ENCODE measurements around the gene SV2C.
"Not testable (repeated sequence)": the region's sequence is repeated elsewhere in the genome, so short reads cannot be mapped to it uniquely, and the experiment has no call there.

Gene SV2C

DNA sequence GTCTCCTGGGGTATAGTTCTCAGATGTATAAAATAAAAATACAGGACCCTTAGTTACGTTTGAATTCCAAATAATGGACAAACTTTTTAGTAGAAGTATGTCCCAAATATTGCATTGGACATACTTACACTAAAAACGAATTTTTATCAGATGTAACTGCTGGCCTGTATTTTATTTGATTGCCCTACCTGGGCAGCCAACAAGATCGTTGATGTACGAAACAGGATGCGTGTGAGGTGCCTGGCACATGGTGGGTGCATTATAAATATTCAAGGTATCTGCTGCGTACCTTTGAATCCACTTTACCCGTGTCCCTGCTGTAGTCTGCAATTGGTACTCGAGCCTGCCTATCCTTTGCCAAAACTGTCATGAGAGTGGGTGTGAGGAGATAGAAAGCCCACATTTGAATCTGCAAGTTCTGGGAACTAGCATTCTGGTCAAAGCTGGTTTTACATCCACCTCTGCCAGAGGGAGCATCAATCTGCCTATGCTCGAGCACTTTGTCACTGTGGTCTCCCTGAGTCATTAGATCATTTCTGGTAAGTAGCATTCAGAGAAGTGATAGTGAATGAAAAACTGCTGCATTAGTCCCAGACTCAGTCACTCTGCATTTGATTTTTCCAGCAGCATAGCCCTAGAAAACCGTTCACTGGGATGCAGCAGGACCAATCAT, 186.2 kb downstream of the SV2C start:
- DNase-seq = no peak

DNA sequence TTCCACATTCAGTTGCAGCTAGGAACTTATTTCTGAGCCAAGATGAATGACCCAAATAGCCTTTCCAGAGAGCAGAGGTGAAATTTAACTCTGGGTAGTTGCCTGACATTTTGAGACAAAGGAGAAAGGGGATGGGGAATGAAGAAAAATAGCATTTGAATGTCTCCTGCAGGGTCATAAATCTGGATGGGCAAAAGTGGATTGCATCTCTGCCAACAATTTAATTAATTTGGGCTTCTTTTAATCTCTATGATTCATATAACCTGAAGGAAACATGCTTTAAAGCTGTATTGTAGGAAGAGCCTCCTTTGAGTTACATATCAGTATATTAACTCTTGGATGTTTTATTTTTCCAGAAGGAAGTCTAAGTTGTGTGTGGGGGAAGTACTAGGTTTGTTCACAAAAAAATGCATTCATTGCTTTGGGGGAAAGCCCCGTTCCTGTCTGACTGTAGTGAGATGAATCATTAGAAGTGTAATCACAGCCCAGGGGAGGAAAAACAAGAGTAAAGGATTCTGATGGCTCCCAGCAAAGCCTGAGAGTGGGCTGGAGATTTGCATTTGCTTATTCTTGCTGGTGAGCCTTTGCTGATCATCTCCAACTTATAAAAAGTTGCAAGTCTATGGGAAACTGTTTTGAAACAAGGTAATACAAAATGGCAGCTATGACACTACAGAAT, 186.9 kb downstream of the SV2C start:
- no peak for DNase-seq

DNA sequence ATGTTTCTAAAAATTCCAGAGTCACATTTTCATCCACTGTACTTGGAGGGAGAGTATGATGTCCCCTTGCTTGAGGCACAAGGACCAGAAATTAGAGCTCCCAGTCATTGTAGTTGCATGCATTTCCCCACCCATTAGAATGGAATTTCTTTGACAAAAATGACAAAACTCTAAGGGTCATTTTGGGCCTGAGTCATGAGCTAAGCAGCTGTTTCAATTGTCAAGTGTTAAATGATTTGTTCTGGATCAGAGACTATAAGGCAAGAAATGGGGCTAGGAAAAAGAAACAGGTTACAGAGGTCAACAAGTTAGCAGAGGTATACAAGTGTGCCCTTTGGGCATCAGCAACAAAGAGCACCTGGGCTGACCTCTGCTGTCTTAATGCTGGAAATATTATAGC, 188.7 kb downstream of the SV2C start:
- no peak for DNase-seq

DNA sequence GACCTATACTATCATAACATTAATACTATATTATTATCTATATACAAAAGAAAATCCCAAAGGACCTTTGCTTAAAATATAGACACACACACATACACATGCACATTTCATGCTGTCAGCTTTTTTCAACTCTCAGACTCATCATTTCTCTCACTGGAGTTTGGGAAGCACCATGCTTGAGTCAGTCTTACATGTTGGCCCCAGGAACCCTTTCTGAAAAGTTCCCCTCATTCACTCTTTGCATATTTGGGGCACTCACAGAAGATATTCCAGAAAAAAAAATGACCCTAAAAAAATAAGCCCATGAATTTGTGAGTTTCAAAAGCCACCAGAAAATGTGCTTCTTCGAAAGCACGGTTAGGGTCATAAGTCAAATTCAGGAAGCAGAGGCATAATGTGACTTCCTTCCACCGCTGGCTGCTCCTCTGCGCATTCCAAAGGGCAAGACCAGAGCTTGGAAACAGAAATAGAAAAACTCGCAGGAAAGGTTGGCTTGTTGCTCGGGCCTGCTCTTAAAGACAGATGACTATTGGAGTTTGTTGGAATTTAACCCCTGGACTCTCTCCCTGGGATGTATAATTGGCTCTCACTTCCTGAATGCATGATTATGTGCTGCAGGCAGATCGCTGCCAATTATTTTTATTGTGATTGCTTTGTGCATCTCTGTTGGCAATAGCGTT, 190.2 kb downstream of the SV2C start:
- no peak for DNase-seq

DNA sequence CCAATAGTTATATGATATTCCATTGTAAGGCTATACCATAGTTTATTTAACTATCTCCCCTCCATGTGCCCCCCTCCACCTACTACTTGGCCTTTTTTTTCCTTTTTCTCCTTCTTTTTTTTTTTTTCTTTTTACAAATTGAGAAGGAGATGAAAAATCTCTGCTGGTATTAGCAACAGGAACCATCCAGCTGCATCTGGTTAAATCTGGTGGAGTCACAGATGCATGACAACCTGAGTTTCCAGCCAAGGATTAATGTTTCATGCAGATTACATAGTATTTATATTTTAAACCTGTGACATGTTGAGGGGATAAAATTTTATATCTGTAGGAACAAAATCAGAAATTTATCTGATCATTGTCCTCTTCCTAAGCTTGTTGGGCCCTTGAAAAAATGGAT, 191.4 kb downstream of the SV2C start:
- DNase-seq = no peak

DNA sequence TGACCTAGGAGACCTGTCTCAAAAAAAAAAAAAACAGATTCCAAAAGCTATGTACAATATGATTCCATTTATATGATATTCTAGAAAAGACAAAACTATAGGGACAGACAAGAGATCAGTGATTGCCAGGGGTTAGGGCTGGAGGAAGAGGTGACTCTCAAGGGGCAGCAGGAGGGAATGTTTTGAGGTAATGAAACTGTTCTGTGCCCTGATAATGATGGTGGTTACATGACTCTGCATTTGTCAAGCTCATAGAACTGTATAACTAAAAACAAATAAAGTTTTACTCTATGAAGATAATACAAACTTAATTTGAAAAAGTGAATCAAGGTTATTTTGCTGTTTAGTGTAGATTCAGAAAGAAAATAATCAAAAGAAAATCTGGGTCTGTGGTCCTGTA, 194.6 kb downstream of the SV2C start:
- DNase-seq = no peak

DNA sequence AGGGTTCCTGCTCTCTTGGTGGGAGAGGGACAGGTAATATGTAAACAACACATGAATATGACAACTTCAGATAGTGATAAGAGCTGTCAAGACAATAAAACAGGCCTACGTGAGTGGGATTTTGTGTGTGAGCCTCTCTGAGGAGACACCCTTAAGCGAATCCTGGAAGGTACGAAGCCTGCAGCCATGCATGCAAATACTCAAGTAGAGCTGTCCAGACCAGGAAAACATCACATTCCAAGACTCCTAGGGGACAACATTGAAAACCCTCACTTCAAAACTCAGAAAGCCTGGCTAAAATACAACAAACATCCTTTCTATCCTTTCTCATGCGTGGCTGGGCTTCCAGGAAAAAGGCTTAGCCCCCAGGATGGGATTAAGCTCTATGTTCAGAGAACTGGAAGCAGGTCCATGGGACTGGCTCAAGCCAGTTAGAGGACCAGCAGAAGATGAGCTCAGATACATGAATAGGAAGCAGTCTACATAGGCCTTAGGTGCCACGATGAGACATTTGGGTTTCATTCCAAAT, 195.1 kb downstream of the SV2C start:
- no peak for DNase-seq

DNA sequence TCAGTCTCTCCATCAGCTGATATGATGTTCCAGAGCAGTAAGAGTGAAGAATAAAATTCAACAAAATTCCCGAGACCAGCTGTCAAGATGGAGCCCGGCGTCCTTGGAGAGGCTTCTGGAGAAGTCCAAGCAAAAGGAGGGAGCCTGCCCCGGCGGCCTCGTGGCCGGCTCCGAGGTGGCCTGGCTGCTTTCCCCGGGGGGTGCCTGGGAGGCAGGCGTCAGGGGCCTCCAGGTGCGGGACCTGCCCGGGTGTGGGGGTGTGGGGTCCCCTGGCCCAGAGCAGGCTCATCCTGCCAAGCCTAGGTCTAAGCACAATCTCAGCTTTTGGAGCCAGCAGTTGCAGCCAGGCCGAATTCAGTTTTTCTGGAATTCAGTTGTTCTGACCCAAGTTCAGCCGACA, 197.3 kb downstream of the SV2C start:
- DNase-seq = no peak

DNA sequence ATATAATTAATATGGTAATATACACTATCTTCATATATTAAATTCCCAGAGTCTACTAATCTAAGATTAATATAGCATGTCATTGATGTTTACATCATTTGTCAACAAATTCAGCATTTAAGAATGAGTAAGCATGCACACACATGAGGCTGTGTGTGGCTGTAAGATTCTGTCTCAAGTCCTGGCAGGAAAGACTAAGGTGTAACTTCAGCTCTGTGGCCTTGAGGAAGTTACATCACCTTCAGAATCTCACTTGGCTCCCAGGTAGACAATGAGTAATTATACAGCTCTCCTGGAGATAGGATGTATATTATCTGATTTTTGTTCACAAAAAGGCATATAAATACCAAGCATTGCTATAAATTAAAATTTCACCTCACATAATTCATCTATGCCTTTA, 200.5 kb downstream of the SV2C start:
- DNase-seq = no peak

DNA sequence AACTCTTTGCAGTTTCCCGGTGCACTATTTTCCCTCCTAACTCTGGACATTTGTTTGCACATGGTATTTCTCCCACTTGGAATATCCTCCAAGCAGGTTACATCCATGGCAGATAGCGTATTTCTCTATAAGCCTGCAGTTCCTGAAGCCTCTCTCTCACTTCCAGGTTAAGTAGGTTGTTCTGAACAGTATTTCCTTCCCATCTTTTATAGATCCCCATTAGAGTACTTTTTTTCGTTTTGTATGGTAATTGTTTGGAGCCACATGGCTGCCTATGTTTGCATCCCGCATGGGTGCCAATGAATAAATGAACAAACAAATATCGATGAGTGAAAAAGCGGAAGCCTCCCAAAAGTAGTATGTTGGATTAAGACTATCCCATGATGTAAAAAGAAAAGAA, 206.5 kb downstream of the SV2C start:
- no peak for DNase-seq

DNA sequence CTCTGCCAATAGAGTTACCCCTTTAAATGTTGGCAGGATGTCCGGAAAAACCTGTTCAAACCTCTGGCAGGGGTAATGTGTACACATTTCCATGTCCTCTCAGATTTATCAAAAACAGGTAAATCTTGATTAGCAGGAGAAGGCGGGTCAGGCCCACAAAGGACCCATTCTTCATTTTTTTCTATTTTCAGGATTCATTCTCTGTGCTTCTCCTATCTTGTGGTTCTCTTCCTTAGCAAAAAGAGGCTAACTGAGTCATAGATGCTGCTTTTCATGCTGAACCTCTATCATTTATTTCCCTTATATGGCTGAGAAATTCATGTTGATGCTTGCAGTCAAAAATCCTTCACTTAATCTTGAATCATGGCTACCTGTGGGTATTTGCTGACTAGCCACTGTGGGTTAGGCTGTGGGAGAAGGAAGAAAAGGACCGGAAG, 207.2 kb downstream of the SV2C start:
- no peak for DNase-seq

DNA sequence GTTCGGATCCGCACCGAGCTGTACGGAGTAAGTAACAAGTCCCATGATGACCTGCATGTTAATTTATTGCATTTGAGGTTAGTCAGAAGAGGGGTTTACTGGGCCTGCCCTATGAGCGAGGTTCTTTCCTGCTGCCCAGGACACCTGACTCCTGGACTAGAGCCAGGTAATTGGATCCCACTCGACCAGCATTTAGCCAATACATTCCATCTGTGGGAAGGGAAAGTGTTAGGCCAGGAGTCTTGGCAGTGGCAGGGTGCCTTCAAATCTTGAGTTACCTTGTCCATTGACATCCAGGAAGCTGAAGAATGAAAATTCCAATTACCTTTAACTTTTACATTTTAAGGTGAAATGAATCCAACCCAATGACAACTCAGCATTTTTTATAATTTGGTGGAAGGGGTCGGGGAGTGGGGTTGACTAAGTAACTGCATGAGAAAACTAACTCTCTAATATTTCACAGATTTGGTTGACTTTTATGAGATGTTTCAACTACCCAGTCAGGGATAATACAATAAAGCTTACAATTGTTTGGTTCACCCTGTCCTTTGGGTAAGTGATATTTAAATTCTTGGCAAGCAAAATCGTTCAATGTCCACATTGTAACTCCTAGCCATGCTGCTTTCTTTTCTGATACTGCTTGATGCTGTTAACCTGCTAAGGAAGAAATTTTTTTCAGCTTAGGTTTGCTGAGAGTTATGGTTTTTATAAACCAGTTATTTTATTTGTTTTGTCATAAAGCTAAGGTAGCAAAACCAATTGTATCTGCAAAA, 208.3 kb downstream of the SV2C start:
- no peak for DNase-seq

DNA sequence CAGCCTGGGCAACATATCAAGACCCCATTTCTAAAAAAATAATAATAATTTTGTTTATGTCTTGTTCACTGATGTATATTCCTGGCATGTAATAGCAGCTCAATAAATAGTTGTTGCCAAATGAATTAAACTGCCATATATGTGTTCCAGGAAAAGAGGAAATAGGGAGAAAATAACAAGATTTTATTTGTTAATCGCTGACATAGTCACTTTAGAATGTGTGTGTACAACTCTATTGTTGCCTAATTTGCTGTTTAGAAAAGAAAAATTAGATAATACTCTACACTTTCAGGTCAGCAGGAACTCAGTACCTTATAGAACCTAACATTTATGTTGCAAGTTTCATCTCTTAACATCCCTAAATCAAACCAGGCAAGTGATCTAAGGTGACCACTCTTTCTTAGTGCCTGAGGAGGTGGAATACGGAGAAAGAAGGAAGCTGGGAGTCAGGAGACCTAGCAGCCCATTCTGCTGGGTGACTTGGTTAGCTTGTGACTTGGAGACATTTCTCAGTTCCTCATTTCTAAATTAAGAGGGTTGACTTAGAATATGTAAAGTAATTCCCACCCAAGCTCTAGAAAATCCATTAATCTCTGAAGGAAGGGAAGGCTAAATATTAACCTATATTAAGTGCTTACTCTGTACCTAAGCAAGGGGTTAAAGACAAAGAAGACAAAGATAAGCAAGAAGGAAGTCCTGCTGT, 209.6 kb downstream of the SV2C start:
- DNase-seq = peak in 1 of 2 donors; percentile 20

DNA sequence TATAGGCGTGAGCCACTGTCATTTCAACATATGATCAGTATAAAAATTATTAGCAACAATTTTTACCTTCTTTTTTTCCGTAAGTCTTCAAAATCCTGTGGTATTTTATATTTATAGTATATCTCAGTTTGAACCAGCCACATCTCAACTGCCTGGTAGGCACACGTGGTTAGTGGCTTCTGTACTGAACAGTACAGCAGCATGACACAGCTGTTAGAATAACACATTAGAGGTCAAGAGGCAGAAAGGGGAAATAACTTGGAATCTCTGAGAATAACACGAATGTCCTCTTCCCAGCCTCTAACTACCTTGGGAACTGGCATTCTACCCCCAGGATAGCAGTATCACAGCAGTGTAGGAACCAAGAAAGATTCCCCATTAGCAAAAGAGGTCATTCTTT, 211.4 kb downstream of the SV2C start:
- DNase-seq = no peak

DNA sequence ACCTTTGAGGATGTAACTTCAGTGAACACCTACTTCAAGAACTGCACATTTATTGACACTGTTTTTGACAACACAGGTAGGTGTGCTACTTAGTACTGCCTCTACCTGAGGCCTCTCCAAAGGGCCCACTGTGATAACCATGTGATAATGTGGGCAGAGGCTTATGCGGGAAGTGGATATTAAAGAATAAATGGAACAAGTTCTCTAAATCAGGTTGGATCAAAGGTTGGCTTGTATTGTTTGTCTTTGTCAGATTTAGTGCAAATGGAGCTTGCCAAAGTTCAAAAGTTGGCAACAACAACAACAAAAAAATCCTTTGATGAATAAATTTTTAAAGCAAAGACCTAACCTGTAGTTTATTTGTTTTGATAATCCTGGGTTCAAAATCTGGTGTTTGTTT, 215.7 kb downstream of the SV2C start:
- no peak for DNase-seq

DNA sequence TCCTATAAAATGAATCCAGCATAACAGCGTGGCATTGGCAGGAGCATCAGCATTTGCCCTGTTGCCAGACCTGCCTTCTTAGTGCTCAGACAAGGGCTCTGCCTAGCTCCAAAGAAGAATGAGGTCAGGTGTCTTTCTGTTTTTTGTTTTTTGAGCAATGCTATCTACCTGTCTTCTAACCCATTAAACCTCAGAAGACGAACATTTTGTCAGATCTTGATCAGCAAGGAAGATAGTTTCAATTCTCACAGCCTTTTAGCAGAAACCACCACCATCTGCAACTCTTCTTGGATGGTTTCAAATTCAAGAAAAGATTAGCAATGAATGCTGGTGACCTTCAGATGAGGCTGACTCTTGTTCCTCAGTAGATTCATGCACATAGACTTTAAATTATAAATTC, 216.4 kb downstream of the SV2C start:
- no peak for DNase-seq

DNA sequence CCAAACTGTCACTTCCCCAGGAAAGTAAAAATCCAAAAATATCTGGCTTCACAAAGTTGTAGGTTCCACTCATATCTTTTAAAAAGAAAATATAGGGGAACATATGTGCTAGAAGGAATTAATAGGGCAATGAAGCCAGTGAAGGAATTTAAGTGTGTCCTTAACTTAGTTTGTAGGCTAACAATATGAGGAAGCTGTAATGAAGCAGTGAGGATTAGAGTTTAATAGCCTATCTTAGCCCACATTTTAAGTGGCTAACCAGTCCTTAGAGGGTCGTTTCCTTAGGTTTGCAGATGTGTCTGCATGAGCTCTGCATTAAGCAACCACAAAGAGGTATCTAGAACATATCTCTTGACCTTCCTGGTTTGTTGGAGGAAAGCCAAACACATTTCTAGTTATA, 218.7 kb downstream of the SV2C start:
- DNase-seq = not testable (repeated sequence)

DNA sequence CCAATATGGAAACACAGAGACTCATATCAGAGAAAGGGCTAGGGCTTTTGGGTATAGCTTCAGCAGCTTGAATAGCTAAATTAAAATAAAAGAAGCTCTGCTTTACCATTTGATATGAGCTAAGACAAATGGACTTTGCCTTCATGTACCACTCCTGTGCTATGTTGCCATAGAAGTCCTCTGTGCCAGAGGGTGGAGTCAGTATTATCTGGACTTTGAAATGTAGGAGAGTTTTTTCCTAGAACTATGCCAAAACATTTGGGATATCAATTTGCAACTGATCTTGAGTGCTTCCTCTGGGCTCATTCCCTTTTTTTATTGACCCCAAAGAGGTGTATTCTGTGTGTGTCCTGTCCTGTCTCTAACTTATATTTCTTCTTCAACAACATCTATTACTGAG, 219.5 kb downstream of the SV2C start:
- DNase-seq = not testable (repeated sequence)

DNA sequence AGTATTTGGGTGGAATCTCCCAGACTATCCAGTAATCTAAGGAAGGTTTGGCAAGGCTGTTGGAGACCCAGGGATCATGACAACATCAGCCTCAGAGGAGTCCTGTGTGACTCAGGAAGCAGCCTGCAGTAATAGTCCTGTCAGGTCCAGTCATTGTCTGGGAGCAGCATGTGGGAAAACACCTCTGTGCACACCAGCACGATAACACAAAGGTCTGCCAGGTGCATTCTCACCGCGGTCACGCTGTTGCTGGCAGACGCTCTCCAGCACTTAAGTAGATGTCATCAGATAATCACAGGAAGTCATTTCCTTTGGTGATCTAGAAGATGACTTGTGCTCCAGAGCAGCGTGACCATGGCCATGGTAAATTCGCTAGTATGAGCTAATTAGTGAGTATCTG, 220.7 kb downstream of the SV2C start:
- peak; percentile 43 to 49 for DNase-seq

DNA sequence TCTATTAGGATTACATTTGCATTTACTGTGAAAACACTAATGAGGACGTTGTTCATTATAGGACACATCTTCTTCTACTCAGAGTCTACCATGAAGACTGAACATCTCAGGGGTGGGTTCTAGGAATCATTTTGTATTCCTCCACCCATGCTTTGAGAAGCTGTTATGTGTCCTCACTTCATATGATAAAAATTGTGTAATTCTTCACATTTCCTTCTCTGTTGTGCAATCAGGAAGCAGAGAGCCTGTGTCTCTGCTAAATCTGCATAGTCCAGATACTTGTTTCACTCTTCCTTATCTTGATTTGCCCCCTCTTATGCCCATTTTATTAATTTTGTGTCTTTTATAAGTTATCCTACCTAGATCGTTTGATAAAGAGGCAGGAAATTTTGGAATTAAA, 222.1 kb downstream of the SV2C start:
- DNase-seq = no peak

DNA sequence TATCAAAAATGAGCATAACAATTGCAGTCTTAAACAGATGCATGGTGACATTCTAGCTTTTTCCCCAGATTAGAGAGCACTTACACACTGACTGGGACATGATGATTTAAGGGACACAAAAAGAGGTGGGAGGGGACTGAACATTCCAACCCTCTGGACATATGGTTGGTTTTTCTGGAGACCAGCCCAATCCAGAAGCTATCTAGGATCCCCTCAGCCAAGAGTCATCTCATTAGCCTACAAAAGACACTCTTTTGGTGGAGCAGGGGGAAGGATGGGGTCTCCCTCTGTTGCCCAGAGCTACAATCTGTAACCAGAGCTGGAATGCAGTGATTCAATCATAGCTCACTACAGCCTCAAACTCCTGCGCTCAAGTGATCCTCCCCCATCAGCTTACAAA, 222.6 kb downstream of the SV2C start:
- DNase-seq = no peak

DNA sequence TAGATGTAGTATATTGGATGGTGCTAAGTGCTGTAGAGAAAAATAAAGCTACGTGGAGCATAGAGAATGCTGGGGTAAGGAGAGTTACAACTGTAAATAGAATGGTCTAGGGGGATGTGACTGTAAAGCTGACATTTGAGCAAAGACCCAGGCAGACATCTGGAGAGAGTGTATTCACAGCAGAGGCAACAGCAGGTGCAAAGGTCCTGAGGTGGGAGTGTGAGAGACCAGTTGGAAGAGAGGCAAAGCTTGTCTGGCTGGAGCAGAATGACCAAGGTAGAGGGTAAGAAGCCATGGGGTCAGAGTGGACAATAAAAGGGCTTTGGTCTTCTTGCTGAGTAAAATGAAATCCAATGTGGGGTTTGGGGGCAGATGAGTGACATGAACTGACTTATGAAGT, 227.0 kb downstream of the SV2C start:
- no peak for DNase-seq

DNA sequence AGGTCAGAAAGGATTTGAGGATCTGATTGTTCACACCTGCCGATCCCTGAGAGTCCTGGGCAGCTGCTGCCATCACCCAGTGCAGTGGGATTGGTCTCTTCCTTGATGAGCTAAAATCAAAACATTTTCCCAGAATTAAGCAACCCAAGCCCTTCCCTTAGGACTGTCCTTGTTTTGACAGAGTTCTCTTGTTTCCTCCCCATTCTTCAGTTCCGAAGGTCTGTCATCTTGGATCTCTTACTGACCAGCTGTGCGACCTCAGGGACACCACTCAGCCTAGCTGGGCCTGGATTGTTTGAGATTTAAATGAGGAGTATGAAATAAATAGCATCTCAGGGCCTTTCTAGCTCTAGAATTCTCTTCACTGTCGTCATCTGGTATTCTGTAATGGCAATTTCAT, 229.6 kb downstream of the SV2C start:
- DNase-seq = no peak

Data from CD4-positive, alpha-beta T cell treated with Interleukin-4 for 1 hour (primary cell).